ENCODE results near the gene LRCH1.

LRCH1 gene

GRCh38 chr13:46639033-46639981 lies 86.3 kb downstream of the LRCH1 start:
- no peak for DNase-seq (ENCODE audit: low spot score)

GRCh38 chr13:46640843-46641242 lies 87.9 kb downstream of the LRCH1 start:
- DNase-seq (ENCODE audit: low spot score) = no peak

- peak; percentile 11 for DNase-seq (ENCODE audit: low spot score)
Observed at GRCh38 chr13:46641274-46642081, 88.5 kb downstream of the LRCH1 start.

GRCh38 chr13:46642254-46642653 lies 89.3 kb downstream of the LRCH1 start:
- no peak for DNase-seq (ENCODE audit: low spot score)

GRCh38 chr13:46643165-46643777 lies 90.3 kb downstream of the LRCH1 start:
- no peak for DNase-seq (ENCODE audit: low spot score)

- no peak for DNase-seq (ENCODE audit: low spot score)
Observed at GRCh38 chr13:46644816-46645215, 91.8 kb downstream of the LRCH1 start.

GRCh38 chr13:46647512-46648065 lies 94.6 kb downstream of the LRCH1 start:
- DNase-seq (ENCODE audit: low spot score) = no peak

GRCh38 chr13:46648166-46648607 lies 95.2 kb downstream of the LRCH1 start:
- no peak for DNase-seq (ENCODE audit: low spot score)

- no peak for DNase-seq (ENCODE audit: low spot score)
Observed at GRCh38 chr13:46649816-46650215, 96.8 kb downstream of the LRCH1 start.

- no peak for DNase-seq (ENCODE audit: low spot score)
Observed at GRCh38 chr13:46654951-46655350, 102.0 kb downstream of the LRCH1 start.

GRCh38 chr13:46655377-46656180 lies 102.6 kb downstream of the LRCH1 start:
- DNase-seq (ENCODE audit: low spot score) = no peak

GRCh38 chr13:46656786-46657185 lies 103.8 kb downstream of the LRCH1 start:
- DNase-seq (ENCODE audit: low spot score) = no peak

- DNase-seq (ENCODE audit: low spot score) = no peak
Observed at GRCh38 chr13:46659413-46660065, 106.6 kb downstream of the LRCH1 start.

- DNase-seq (ENCODE audit: low spot score) = no peak
Observed at GRCh38 chr13:46660416-46660815, 107.4 kb downstream of the LRCH1 start.

- no peak for DNase-seq (ENCODE audit: low spot score)
Observed at GRCh38 chr13:46660857-46661256, 107.9 kb downstream of the LRCH1 start.

- no peak for DNase-seq (ENCODE audit: low spot score)
Observed at GRCh38 chr13:46662690-46663089, 109.7 kb downstream of the LRCH1 start.

GRCh38 chr13:46663206-46664037 lies 110.5 kb downstream of the LRCH1 start:
- no peak for DNase-seq (ENCODE audit: low spot score)

- no peak for DNase-seq (ENCODE audit: low spot score)
Observed at GRCh38 chr13:46664195-46664594, 111.2 kb downstream of the LRCH1 start.

- DNase-seq (ENCODE audit: low spot score) = no peak
Observed at GRCh38 chr13:46665248-46665632, 112.3 kb downstream of the LRCH1 start.

Data from putamen (tissue), 1 donor.